ENCODE measurements around the gene CPZ.

- TF ChIP-seq POLR2A (IDR thresholded peaks at IDR 0.05), result no peak
- TF ChIP-seq CTCF (IDR thresholded peaks at IDR 0.05), result no peak
Measured at GRCh38 chr4:8544741-8545438, 47.7 kb upstream of the CPZ start.

Data from heart left ventricle (tissue), 13 donors.